HG03521 (cell line): Measurements from ENCODE around the gene RBM33.
A peak's percentile ranks its signal among the peaks of the same experiment; 100 is the strongest.

ENCODE experiments used
- ATAC-seq: cut with Tn5 transposase; IDR thresholded peaks from one replicate; pipeline ENCODE4 v1.9.1; 2021; ENCODE audit warnings: mild to moderate bottlenecking, moderate library complexity; ENCODE audit not compliant: unreplicated experiment

Gene RBM33

GRCh38 chr7:155744971-155745683 lies 100.7 kb downstream of the RBM33 start:
- no peak for ATAC-seq

- ATAC-seq: no peak
Observed at GRCh38 chr7:155745737-155746136, 101.3 kb downstream of the RBM33 start.

GRCh38 chr7:155746188-155746587 lies 101.7 kb downstream of the RBM33 start:
- no peak for ATAC-seq

- ATAC-seq: no peak
Observed at GRCh38 chr7:155747209-155747608, 102.7 kb downstream of the RBM33 start.

GRCh38 chr7:155749578-155749977 lies 105.1 kb downstream of the RBM33 start:
- no peak for ATAC-seq

GRCh38 chr7:155750255-155751125 lies 106.0 kb downstream of the RBM33 start:
- no peak for ATAC-seq

- no peak for ATAC-seq
Observed at GRCh38 chr7:155751409-155751808, 106.9 kb downstream of the RBM33 start.

- ATAC-seq: peak; percentile 50
Observed at GRCh38 chr7:155752756-155753445, 108.4 kb downstream of the RBM33 start.

GRCh38 chr7:155753446-155753965 lies 109.0 kb downstream of the RBM33 start:
- ATAC-seq: peak; percentile 16

- ATAC-seq: no peak
Observed at GRCh38 chr7:155754165-155754564, 109.7 kb downstream of the RBM33 start.

- no peak for ATAC-seq
Observed at GRCh38 chr7:155755026-155755425, 110.6 kb downstream of the RBM33 start.

GRCh38 chr7:155756322-155756721 lies 111.9 kb downstream of the RBM33 start:
- no peak for ATAC-seq

- no peak for ATAC-seq
Observed at GRCh38 chr7:155758348-155758747, 113.9 kb downstream of the RBM33 start.

- ATAC-seq: no peak
Observed at GRCh38 chr7:155759740-155760430, 115.4 kb downstream of the RBM33 start.

- no peak for ATAC-seq
Observed at GRCh38 chr7:155761162-155761561, 116.7 kb downstream of the RBM33 start.

- ATAC-seq: no peak
Observed at GRCh38 chr7:155762036-155762435, 117.6 kb downstream of the RBM33 start.

GRCh38 chr7:155762655-155763054 lies 118.2 kb downstream of the RBM33 start:
- ATAC-seq: no peak

GRCh38 chr7:155763122-155763521 lies 118.7 kb downstream of the RBM33 start:
- no peak for ATAC-seq

GRCh38 chr7:155763691-155764437 lies 119.4 kb downstream of the RBM33 start:
- ATAC-seq: peak; percentile 54

GRCh38 chr7:155764438-155764793 lies 120.0 kb downstream of the RBM33 start:
- peak; percentile 29 for ATAC-seq
